Measurements from ENCODE around the gene TIMM23. TPM values are rescaled to one million over a fixed set of nuclear protein-coding genes. Genes with fewer than 3 reads are reported as not detected.

TIMM23 gene
- total and polyA plus RNA-seq, 10 of the 15 experiments (the other 5 are each of a cell fraction or from before 2014, with no cell fraction given): 90.0 to 228 (median 120) TPM

- in situ Hi-C loops (cut with MboI) (no loop called here), intact Hi-C loops (cut with micrococcal nuclease; ENCODE audit: unreplicated experiment) (no loop called here)
- no peak overlapping the region for H3K9ac ChIP-seq (ENCODE audit: control insufficient read depth, insufficient read depth, low read length)
- no peak for DNase-seq (ENCODE audit: low read depth, low spot score)
- no peak overlapping the region for H2AFZ ChIP-seq (ENCODE audit: control insufficient read depth, low read depth, low read length)
- H3K4me1 ChIP-seq (ENCODE audit: control insufficient read depth, insufficient read depth, low read length): no peaks in the 10 kb centered on the region
- H3K27ac ChIP-seq (ENCODE audit: control insufficient read depth, insufficient read depth): no peak overlapping the region
- ChIA-PET RAD21 (ENCODE audit: unreplicated experiment) (interaction anchor here (0.6 kb wide), 1 partner anchor 166 kb away, joined by 4 read pairs; no protein-coding TSS in a partner anchor), SMC1A (ENCODE audit: uncharacterized antibody, unreplicated experiment) (no interaction called here), CTCF (no interaction called here), POLR2A (no interaction called here)
- H3K4me3 ChIP-seq: no peak overlapping the region
- WGBS (ENCODE audit: insufficient coverage, insufficient replicate concordance, low lambda C conversion rate, missing lambda C conversion rate): 16% methylated on average over 7 of the region's 7 CpGs
- FAIRE-seq: no peak
- BruUV-seq (replicated peaks): no TSS peak
- no peak for ATAC-seq
- H3K27me3 ChIP-seq (replicated peaks in 1 of 2; ENCODE audit: control insufficient read depth in 2 of 2, insufficient read depth in 2 of 2, low read length in 1 of 2): no peaks in the 10 kb centered on the region
- H4K20me1 ChIP-seq (ENCODE audit: control insufficient read depth, insufficient read depth): no peaks in the 10 kb centered on the region
- H3K9me3 ChIP-seq (replicated peaks; ENCODE audit: control insufficient read depth, insufficient read depth, low read length): no peaks in the 10 kb centered on the region
- no peaks in the 10 kb centered on the region for H3K79me2 ChIP-seq (ENCODE audit: control insufficient read depth, insufficient read depth, low read length)
- H3K36me3 ChIP-seq (ENCODE audit: control insufficient read depth in 2 of 2, insufficient read depth in 2 of 2, low read length in 1 of 2): no peaks in the 10 kb centered on the region
- no peak overlapping the region for H3K4me2 ChIP-seq (ENCODE audit: control insufficient read depth, insufficient read depth)
- no peak for TF ChIP-seq NKRF (conservative IDR thresholded peaks at IDR 0.05)
- no peak for TF ChIP-seq SP1 (IDR thresholded peaks at IDR 0.05; ENCODE audit: low read depth, low read length)
- no peak for TF ChIP-seq IKZF1 (conservative IDR thresholded peaks at IDR 0.05)
- no peak for TF ChIP-seq NFYA (IDR thresholded peaks at IDR 0.05; ENCODE audit: borderline replicate concordance, low read depth, low read length)
- no peak for TF ChIP-seq RELB (IDR thresholded peaks at IDR 0.05; ENCODE audit: low read depth)
- no peak for TF ChIP-seq MLLT1 (IDR thresholded peaks at IDR 0.05)
- TF ChIP-seq MAX (IDR thresholded peaks at IDR 0.05; ENCODE audit: low read depth, low read length): no peak
- TF ChIP-seq EED (IDR thresholded peaks at IDR 0.05; ENCODE audit: low read depth): no peak
- TF ChIP-seq MYB (IDR thresholded peaks at IDR 0.05; ENCODE audit: borderline replicate concordance, low read depth, low read length): no peak
- TF ChIP-seq E4F1 (IDR thresholded peaks at IDR 0.05; ENCODE audit: borderline replicate concordance, partially characterized antibody): no peak
- no peak for TF ChIP-seq CTCF (IDR thresholded peaks at IDR 0.05 in 2 of 3, conservative IDR thresholded peaks at IDR 0.05 in 1 of 3; ENCODE audit: control insufficient read depth in 2 of 3, extremely low read depth in 1 of 3, insufficient read depth in 1 of 3, low read depth in 3 of 3, low read length in 3 of 3)
- TF ChIP-seq SMAD5 (IDR thresholded peaks at IDR 0.05; ENCODE audit: low read depth): no peak
- no peak for TF ChIP-seq RELA (IDR thresholded peaks at IDR 0.05; ENCODE audit: borderline replicate concordance, partially characterized antibody)
Observed at GRCh38 chr10:46052057-46052790, 79.9 kb downstream of the TIMM23 start.
